Calu3 (cell line): Measurements from ENCODE around the gene DHX38. TPM values are rescaled to one million over a fixed set of nuclear protein-coding genes. Genes with fewer than 3 reads are reported as not detected.

ENCODE experiments used
- BruUV-seq: library from RNA; stranded (reverse); fragments of 400-500 nt; replicated peaks from 2 replicates; lab custom pipeline; 2021; lab: Mats Ljungman, UMichigan
- CTCF ChIA-PET: fragments of 300-600 bp; sonication (Branson Sonifier 250); formaldehyde crosslinking; loops from one replicate; lab custom pipeline; 2022; ENCODE audit warnings: antibody characterized with exemption; lab: Charles Lee
- DNase-seq: peaks from one replicate; pipeline ENCODE4 v3.0.0; 2022
- H3K27ac Mint-ChIP-seq: one replicate; pipeline ENCODE4 v1.8.0; 2022; ENCODE audit warnings: mixed read lengths; ENCODE audit not compliant: unreplicated experiment
- H3K27me3 Mint-ChIP-seq: one replicate; pipeline ENCODE4 v1.8.0; 2022; ENCODE audit warnings: mixed read lengths; ENCODE audit not compliant: unreplicated experiment
- H3K36me3 Mint-ChIP-seq: one replicate; pipeline ENCODE4 v1.8.0; 2022; ENCODE audit warnings: mild to moderate bottlenecking, moderate library complexity, mixed read lengths; ENCODE audit not compliant: insufficient read depth, unreplicated experiment
- H3K4me1 Mint-ChIP-seq: one replicate; pipeline ENCODE4 v1.8.0; 2022; ENCODE audit warnings: mild to moderate bottlenecking, low read depth, mixed read lengths; ENCODE audit not compliant: unreplicated experiment
- H3K4me3 Mint-ChIP-seq: one replicate; pipeline ENCODE4 v1.8.0; 2022; ENCODE audit warnings: mild to moderate bottlenecking, low read depth, moderate library complexity, mixed read lengths; ENCODE audit not compliant: unreplicated experiment
- H3K9me3 Mint-ChIP-seq: one replicate; pipeline ENCODE4 v1.8.0; 2022; ENCODE audit warnings: low read depth, mixed read lengths; ENCODE audit not compliant: unreplicated experiment
- CTCF ChIP-seq: fragments of 200-600 bp; IDR thresholded peaks from one replicate; pipeline ENCODE4 v1.8.0; 2022; ENCODE audit warnings: antibody characterized with exemption; ENCODE audit not compliant: unreplicated experiment
- intact Hi-C: fragments of 100-400 bp; cut with micrococcal nuclease; formaldehyde crosslinking; loops from one replicate; pipeline ENCODE4 v1.10.0; 2022; ENCODE audit not compliant: unreplicated experiment
- total RNA-seq: library from RNA; stranded (reverse); gene quantifications from 2 replicates; pipeline ENCODE4 v1.2.3, GENCODE V29; 2022

The DHX38 gene
- total RNA-seq, 1 experiment from 2014 or later = 86.4 TPM

GRCh38 chr16:72101195-72101594 lies 7.5 kb downstream of the DHX38 start:
- Mint-ChIP-seq H3K9me3 (no peaks in the 10 kb centered on the region), H3K36me3 (peaks cover 55% of the 10 kb centered on the region), H3K4me1 (no peaks in the 10 kb centered on the region), H3K27me3 (no peaks in the 10 kb centered on the region), H3K4me3 (no peak overlapping the region), H3K27ac (no peak overlapping the region)
- CTCF ChIA-PET = no interaction called here
- intact Hi-C loops = no loop called here
- no peak for DNase-seq
- no TSS peak for BruUV-seq
- TF ChIP-seq CTCF = no peak

- H3K27me3 Mint-ChIP-seq = no peaks in the 10 kb centered on the region
- H3K27ac Mint-ChIP-seq = no peak overlapping the region
- intact Hi-C loops = no loop called here
- no peak for DNase-seq
- H3K4me3 Mint-ChIP-seq = no peak overlapping the region
- no TSS peak for BruUV-seq
- H3K36me3 Mint-ChIP-seq = peaks cover 56% of the 10 kb centered on the region
- CTCF ChIA-PET = no interaction called here
- H3K4me1 Mint-ChIP-seq = no peaks in the 10 kb centered on the region
- no peak for TF ChIP-seq CTCF
- H3K9me3 Mint-ChIP-seq = no peaks in the 10 kb centered on the region
These were observed 11.3 kb downstream of the DHX38 start for GRCh38 chr16:72104905-72105304.

- no peak overlapping the region for H3K4me3 Mint-ChIP-seq
- no peaks in the 10 kb centered on the region for H3K4me1 Mint-ChIP-seq
- no TSS peak for BruUV-seq
- no peaks in the 10 kb centered on the region for H3K9me3 Mint-ChIP-seq
- CTCF ChIA-PET = interaction anchor here (1.6 kb wide), 1 partner anchor 16 kb away, joined by 4 read pairs; no protein-coding TSS in a partner anchor
- intact Hi-C loops = no loop called here
- H3K36me3 Mint-ChIP-seq = peaks cover 55% of the 10 kb centered on the region
- H3K27me3 Mint-ChIP-seq = no peaks in the 10 kb centered on the region
- DNase-seq = no peak
- TF ChIP-seq CTCF = no peak
- no peak overlapping the region for H3K27ac Mint-ChIP-seq
These were observed 12.3 kb downstream of the DHX38 start for GRCh38 chr16:72105978-72106377.

GRCh38 chr16:72107371-72107770 lies 13.7 kb downstream of the DHX38 start:
- Mint-ChIP-seq H3K4me3 (no peak overlapping the region), H3K36me3 (peaks cover 49% of the 10 kb centered on the region), H3K4me1 (no peaks in the 10 kb centered on the region), H3K27ac (no peak overlapping the region), H3K27me3 (no peaks in the 10 kb centered on the region), H3K9me3 (no peaks in the 10 kb centered on the region)
- no peak for DNase-seq
- no peak for TF ChIP-seq CTCF
- intact Hi-C loops = no loop called here
- BruUV-seq = no TSS peak
- CTCF ChIA-PET = interaction anchor here (1.6 kb wide), 1 partner anchor 14 kb away, joined by 4 read pairs; no protein-coding TSS in a partner anchor
